Right ventricle myocardium inferior (tissue), 1 donor: ENCODE results near the gene LYPD6B. TPM values are rescaled to one million over a fixed set of nuclear protein-coding genes. Genes with fewer than 3 reads are reported as not detected.
A peak's percentile ranks its signal among the peaks of the same experiment; 100 is the strongest.

Experiments
- ATAC-seq: fragments of 200-7000 bp; cut with Tn5 transposase; one replicate; pipeline ENCODE4 v1.9.1; 2020; ENCODE audit warnings: mild to moderate bottlenecking, moderate library complexity
- DNase-seq: peaks from one replicate; pipeline ENCODE4 v3.0.0; 2021; ENCODE audit errors: missing footprints
- intact Hi-C: fragments of 100-400 bp; cut with DNase I; formaldehyde crosslinking; loops from one replicate; pipeline ENCODE4 v1.11.0; 2022
- total RNA-seq: library from RNA; stranded (reverse); fragmentation: NEBNext Ultra II Directional; extraction: Animal tissue kit (Norgen Biotek cat#: 25700); gene quantifications from one replicate; pipeline ENCODE4 v1.2.1, GENCODE V29; 2021
- donor health status: DM: no; HTN: yes; CAD: no; lungs with severe emphysema.

LYPD6B gene
- total RNA-seq, 1 donor from 2014 or later = not detected

GRCh38 chr2:149063177-149063576 is 24.7 kb downstream of the LYPD6B start:
- ATAC-seq (no peak), DNase-seq (no peak)
- intact Hi-C loops = no loop called here

GRCh38 chr2:149064365-149064841 is 25.9 kb downstream of the LYPD6B start:
- ATAC-seq (no peak), DNase-seq (no peak)
- intact Hi-C loops = no loop called here

GRCh38 chr2:149064856-149065630 is 26.5 kb downstream of the LYPD6B start:
- DNase-seq (no peak), ATAC-seq (no peak)
- intact Hi-C loops = no loop called here

GRCh38 chr2:149068225-149068995 is 29.9 kb downstream of the LYPD6B start:
- DNase-seq (no peak), ATAC-seq (no peak)
- intact Hi-C loops = no loop called here

- intact Hi-C loops = no loop called here
- ATAC-seq = peak; percentile 56
- no peak for DNase-seq
These were observed 30.7 kb downstream of the LYPD6B start for GRCh38 chr2:149068996-149069888.

GRCh38 chr2:149070681-149071320 is 32.3 kb downstream of the LYPD6B start:
- no peak for DNase-seq
- ATAC-seq = no peak
- intact Hi-C loops = no loop called here

GRCh38 chr2:149075105-149075504 is 36.6 kb downstream of the LYPD6B start:
- DNase-seq (no peak), ATAC-seq (no peak)
- intact Hi-C loops = no loop called here

GRCh38 chr2:149075853-149076252 is 37.4 kb downstream of the LYPD6B start:
- intact Hi-C loops = no loop called here
- DNase-seq (no peak), ATAC-seq (no peak)

GRCh38 chr2:149076863-149077412 is 38.4 kb downstream of the LYPD6B start:
- ATAC-seq (no peak), DNase-seq (no peak)
- intact Hi-C loops = no loop called here

- ATAC-seq (no peak), DNase-seq (no peak)
- intact Hi-C loops = no loop called here
These were observed 39.4 kb downstream of the LYPD6B start for GRCh38 chr2:149077861-149078260.

GRCh38 chr2:149080099-149080498 is 41.6 kb downstream of the LYPD6B start:
- no peak for ATAC-seq
- intact Hi-C loops = no loop called here
- no peak for DNase-seq

GRCh38 chr2:149080971-149081370 is 42.5 kb downstream of the LYPD6B start:
- intact Hi-C loops = no loop called here
- ATAC-seq (no peak), DNase-seq (no peak)

GRCh38 chr2:149082079-149082478 is 43.6 kb downstream of the LYPD6B start:
- ATAC-seq (no peak), DNase-seq (no peak)
- intact Hi-C loops = no loop called here

- DNase-seq (no peak), ATAC-seq (no peak)
- intact Hi-C loops = no loop called here
These were observed 44.2 kb downstream of the LYPD6B start for GRCh38 chr2:149082735-149083134.

GRCh38 chr2:149084924-149085795 is 46.7 kb downstream of the LYPD6B start:
- intact Hi-C loops = no loop called here
- ATAC-seq = no peak
- no peak for DNase-seq

- ATAC-seq = no peak
- no peak for DNase-seq
- intact Hi-C loops = no loop called here
These were observed 49.3 kb downstream of the LYPD6B start for GRCh38 chr2:149087751-149088150.

- intact Hi-C loops = no loop called here
- ATAC-seq (no peak), DNase-seq (no peak)
These were observed 50.6 kb downstream of the LYPD6B start for GRCh38 chr2:149089068-149089467.

- ATAC-seq (no peak), DNase-seq (no peak)
- intact Hi-C loops = no loop called here
These were observed 52.2 kb downstream of the LYPD6B start for GRCh38 chr2:149090706-149091105.
